Measurements from ENCODE around the gene LRRC25. TPM values are rescaled to one million over a fixed set of nuclear protein-coding genes. Genes with fewer than 3 reads are reported as not detected.

LRRC25 gene
- total RNA-seq, 1 experiment from 2014 or later = not detected

DNA sequence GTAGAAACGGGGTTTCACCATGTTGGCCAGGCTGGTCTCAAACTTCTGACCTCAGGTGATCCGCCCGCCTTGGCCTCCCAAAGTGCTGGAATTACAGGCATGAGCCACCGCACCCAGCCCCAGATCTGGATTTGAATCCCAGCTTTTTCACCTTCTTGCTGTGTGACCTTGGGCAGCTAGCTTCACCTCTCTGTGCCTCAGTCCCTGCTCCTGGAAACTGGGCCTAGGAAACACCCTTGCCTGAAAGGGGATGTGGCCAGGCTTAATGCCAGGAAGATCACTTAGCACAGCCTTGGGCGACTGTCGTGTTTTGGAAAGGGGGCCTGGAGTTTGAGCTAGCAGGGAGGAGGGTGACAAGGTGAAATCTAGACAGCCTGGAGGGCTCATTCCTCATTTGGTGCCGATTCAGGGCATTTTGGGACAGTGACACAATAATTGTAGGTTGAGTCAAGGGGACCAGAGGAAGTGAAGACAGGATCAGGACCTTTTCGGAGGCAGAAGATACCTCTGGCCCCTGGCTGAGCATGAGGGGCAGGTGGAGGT, 55.3 kb downstream of the LRRC25 start:
- no peaks in the 10 kb centered on the region; the same call in 1 of the 2 replicates for H3K79me2 ChIP-seq (ENCODE audit: low read depth)
- H2AFZ ChIP-seq = no peak overlapping the region
- no peak for DNase-seq
- no TSS peak for BruUV-seq (replicated peaks)
- H3K4me2 ChIP-seq = no peak overlapping the region
- intact Hi-C loops (cut with micrococcal nuclease; ENCODE audit: unreplicated experiment) = loop anchor here (5.0 kb wide), 1 partner anchor 150 kb away; the partner anchor contains the start of gene MPV17L2
- TF ChIP-seq, protein P1, sequence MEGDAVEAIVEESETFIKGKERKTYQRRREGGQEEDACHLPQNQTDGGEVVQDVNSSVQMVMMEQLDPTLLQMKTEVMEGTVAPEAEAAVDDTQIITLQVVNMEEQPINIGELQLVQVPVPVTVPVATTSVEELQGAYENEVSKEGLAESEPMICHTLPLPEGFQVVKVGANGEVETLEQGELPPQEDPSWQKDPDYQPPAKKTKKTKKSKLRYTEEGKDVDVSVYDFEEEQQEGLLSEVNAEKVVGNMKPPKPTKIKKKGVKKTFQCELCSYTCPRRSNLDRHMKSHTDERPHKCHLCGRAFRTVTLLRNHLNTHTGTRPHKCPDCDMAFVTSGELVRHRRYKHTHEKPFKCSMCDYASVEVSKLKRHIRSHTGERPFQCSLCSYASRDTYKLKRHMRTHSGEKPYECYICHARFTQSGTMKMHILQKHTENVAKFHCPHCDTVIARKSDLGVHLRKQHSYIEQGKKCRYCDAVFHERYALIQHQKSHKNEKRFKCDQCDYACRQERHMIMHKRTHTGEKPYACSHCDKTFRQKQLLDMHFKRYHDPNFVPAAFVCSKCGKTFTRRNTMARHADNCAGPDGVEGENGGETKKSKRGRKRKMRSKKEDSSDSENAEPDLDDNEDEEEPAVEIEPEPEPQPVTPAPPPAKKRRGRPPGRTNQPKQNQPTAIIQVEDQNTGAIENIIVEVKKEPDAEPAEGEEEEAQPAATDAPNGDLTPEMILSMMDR (conservative IDR thresholded peaks at IDR 0.05) = no peak
- no peak for TF ChIP-seq EZH2 (IDR thresholded peaks at IDR 0.05; ENCODE audit: low read depth)
- no peaks in the 10 kb centered on the region for H3K9me3 ChIP-seq (ENCODE audit: insufficient read depth, low read depth)
- CTCF ChIA-PET = interaction anchor here (0.8 kb wide), 1 partner anchor 75 kb away, joined by 4 read pairs; no protein-coding TSS in a partner anchor
- POLR2A ChIA-PET (ENCODE audit: unreplicated experiment) = no interaction called here
- no peak overlapping the region for H3K4me3 ChIP-seq
- H3K27ac ChIP-seq = no peak overlapping the region
- H3K27me3 ChIP-seq (ENCODE audit: insufficient read depth, low read depth) = no peaks in the 10 kb centered on the region
- H3K4me1 ChIP-seq (replicated peaks; ENCODE audit: insufficient read depth) = peaks cover 23% of the 10 kb centered on the region
- H3F3A ChIP-seq (ENCODE audit: insufficient read depth, low read depth) = peaks cover 50% of the 10 kb centered on the region
- H4K20me1 ChIP-seq (ENCODE audit: insufficient read depth) = no peaks in the 10 kb centered on the region
- H3K36me3 ChIP-seq (ENCODE audit: low read depth) = no peaks in the 10 kb centered on the region
- H3K9me2 ChIP-seq (ENCODE audit: insufficient read depth) = no peaks in the 10 kb centered on the region

Small RNA genes within 50 kb of the gene (microRNA-seq; reads per million reads assigned to microRNA genes)
- gene MIR3189 (ENCODE audit: borderline number of aligned reads, borderline replicate concordance) = not detected

Other genes with a start within 250 kb of the LRRC25 start
- 58.3 and 61.8 TPM in 2 replicates for gene PIK3R2, start 244.5 kb downstream of the LRRC25 start, total RNA-seq (2021)
- 26.1 and 35.8 TPM in 2 replicates for gene IFI30, start 223.8 kb downstream of the LRRC25 start, total RNA-seq (2021)
- 11.2 and 12.1 TPM in 2 replicates for gene MPV17L2, start 204.4 kb downstream of the LRRC25 start, total RNA-seq (2021)
- 4.0 and 4.1 TPM in 2 replicates for gene RAB3A, start 193.6 kb downstream of the LRRC25 start, total RNA-seq (2021)
- gene PDE4C, start 171.2 kb downstream of the LRRC25 start, total RNA-seq (2021) = 2.2 and 3.8 TPM in 2 replicates
- gene IQCN, start 123.2 kb downstream of the LRRC25 start, total RNA-seq (2021) = 5.6 and 7.3 TPM in 2 replicates
- 115 and 150 TPM in 2 replicates for gene JUND, start 116.0 kb downstream of the LRRC25 start, total RNA-seq (2021)
- gene LSM4, start 74.5 kb downstream of the LRRC25 start, total RNA-seq (2021) = 291 and 323 TPM in 2 replicates
- gene PGPEP1, start 57.0 kb downstream of the LRRC25 start, total RNA-seq (2021) = 42.0 and 53.6 TPM in 2 replicates
- 15.1 and 17.2 TPM in 2 replicates for gene GDF15, start 11.5 kb downstream of the LRRC25 start, total RNA-seq (2021)
- 56.6 and 65.2 TPM in 2 replicates for gene SSBP4, start 21.8 kb upstream of the LRRC25 start, total RNA-seq (2021)
- gene ISYNA1, start 40.5 kb upstream of the LRRC25 start, total RNA-seq (2021) = 129 and 142 TPM in 2 replicates
- gene ELL, start 124.4 kb upstream of the LRRC25 start, total RNA-seq (2021) = 12.9 and 14.6 TPM in 2 replicates
- 231 and 320 TPM in 2 replicates for gene FKBP8, start 146.0 kb upstream of the LRRC25 start, total RNA-seq (2021)
- gene KXD1, start 160.2 kb upstream of the LRRC25 start, total RNA-seq (2021) = 97.0 and 101 TPM in 2 replicates
- 1,141 and 1,151 TPM in 2 replicates for gene UBA52, start 174.2 kb upstream of the LRRC25 start, total RNA-seq (2021)
- gene REX1BD, start 191.2 kb upstream of the LRRC25 start, total RNA-seq (2021) = 44.8 and 64.3 TPM in 2 replicates
- 0.46 and 2.8 TPM in 2 replicates for gene CRLF1, start 209.2 kb upstream of the LRRC25 start, total RNA-seq (2021)
- 0.65 and 2.5 TPM in 2 replicates for gene TMEM59L, start 215.2 kb upstream of the LRRC25 start, total RNA-seq (2021)
- 11.8 and 12.5 TPM in 2 replicates for gene KLHL26, start 239.4 kb upstream of the LRRC25 start, total RNA-seq (2021)